HCT116 (cell line): Measurements from ENCODE around the gene CCDC192. TPM values are rescaled to one million over a fixed set of nuclear protein-coding genes. Genes with fewer than 3 reads are reported as not detected.

Experiments used
- ATAC-seq: fragments of 200-7000 bp; cut with Tn5 transposase; 2 replicates; pipeline ENCODE4 v1.9.1; 2020; ENCODE audit warnings: mild to moderate bottlenecking, moderate library complexity
- BruUV-seq: library from RNA; stranded (reverse); fragments of 400-500 nt; replicated peaks from 2 replicates; lab custom pipeline; 2021; lab: Mats Ljungman, UMichigan
- CTCF ChIA-PET: fragments of 300-600 bp; sonication (Branson Sonifier 250); formaldehyde crosslinking; loops from one replicate; lab custom pipeline; 2021; ENCODE audit warnings: antibody characterized with exemption; lab: Charles Lee
- POLR2A ChIA-PET: fragments of 300-600, 350-600 bp; sonication (Branson Sonifier 250); formaldehyde crosslinking; loops from one replicate; lab custom pipeline; 2021; ENCODE audit warnings: antibody characterized with exemption; lab: Charles Lee
- RAD21 ChIA-PET, 2 experiments: fragments of 300-600 bp; sonication (Branson Sonifier 250); formaldehyde crosslinking; loops; one replicate each; lab custom pipeline; 2023; ENCODE audit warnings: low total read pairs in 2 of 2; ENCODE audit not compliant: uncharacterized antibody in 2 of 2, unreplicated experiment in 2 of 2, low non-redundant PET in 1 of 2; lab: Charles Lee
- DNase-seq: peaks from one replicate; pipeline ENCODE4 v3.0.0-alpha.2; 2010; ENCODE audit warnings: low read depth, low spot score
- H2AFZ ChIP-seq: fragments of 200-600 bp; shearing (Covaris generic), sonication (generic); 2 replicates; pipeline ENCODE4 v1.6.1; 2017; ENCODE audit warnings: low read depth, mixed run types, mixed read lengths, antibody characterized with exemption, low read length; ENCODE audit not compliant: poor library complexity, severe bottlenecking
- H3K27ac ChIP-seq: 2 replicates; pipeline ENCODE4 v1.5.1; 2012; ENCODE audit warnings: low read depth, low read length
- H3K27me3 ChIP-seq: fragments of 200-600 bp; sonication (generic); 2 replicates; pipeline ENCODE4 v1.6.1; 2016; ENCODE audit warnings: mixed run types, low read length, mixed read lengths; ENCODE audit not compliant: insufficient read depth
- H3K36me3 ChIP-seq, 2 experiments: fragments of 200-500 bp in 1 of 2; fragments of 200-600 bp in 1 of 2; sonication (Bioruptor generic) in 1 of 2; sonication (generic) in 1 of 2; 2 replicates each; pipeline versions ENCODE4 v1.5.1 to v1.6.1; 2014 to 2016; ENCODE audit warnings: low read length in 2 of 2, inconsistent platforms in 1 of 2, mixed read lengths in 1 of 2, mixed run types in 1 of 2; ENCODE audit not compliant: insufficient read depth in 2 of 2, control insufficient read depth in 1 of 2
- H3K4me1 ChIP-seq, 2 experiments: fragments of 200-600 bp in 1 of 2; sonication (generic) in 1 of 2; 2 replicates each; pipeline versions ENCODE4 v1.5.1 to v1.6.1; 2012 to 2017; ENCODE audit warnings: low read length in 2 of 2, inconsistent platforms in 1 of 2, mild to moderate bottlenecking in 1 of 2, mixed read lengths in 1 of 2, mixed run types in 1 of 2, moderate library complexity in 1 of 2; ENCODE audit not compliant: insufficient read depth in 2 of 2, control insufficient read depth in 1 of 2
- H3K4me2 ChIP-seq: fragments of 200-600 bp; sonication (generic); 2 replicates; pipeline ENCODE4 v1.6.1; 2017; ENCODE audit warnings: mixed run types, low read length, mixed read lengths
- H3K4me3 ChIP-seq, 2 experiments: fragments of 200-600 bp in 1 of 2; sonication (generic) in 1 of 2; replicated peaks in 1 of 2; 2 replicates each; pipeline ENCODE4 v1.5.1; 2011 to 2016; ENCODE audit warnings: low read length in 2 of 2, control low read depth in 1 of 2, low read depth in 1 of 2, mild to moderate bottlenecking in 1 of 2, mixed read lengths in 1 of 2, mixed run types in 1 of 2
- H3K79me2 ChIP-seq: fragments of 200-600 bp; sonication (generic); 2 replicates; pipeline ENCODE4 v1.6.1; 2017; ENCODE audit warnings: mild to moderate bottlenecking, mixed run types, low read length, moderate library complexity, mixed read lengths; ENCODE audit not compliant: insufficient read depth
- H3K9ac ChIP-seq: fragments of 200-600 bp; sonication (generic); 2 replicates; pipeline ENCODE4 v1.6.1; 2016; ENCODE audit warnings: low read length, mixed read lengths
- H3K9me2 ChIP-seq: fragments of 200-600 bp; sonication (generic), shearing (Covaris generic); 2 replicates; pipeline ENCODE4 v1.6.1; 2017; ENCODE audit warnings: mixed run types, mild to moderate bottlenecking, moderate library complexity; ENCODE audit not compliant: insufficient read depth
- H3K9me3 ChIP-seq, 2 experiments: fragments of 200-500 bp in 1 of 2; fragments of 200-600 bp in 1 of 2; sonication (Bioruptor generic) in 1 of 2; sonication (generic) in 1 of 2; 2 replicates each; pipeline ENCODE4 v1.6.1; 2014 to 2017; ENCODE audit warnings: low read length in 2 of 2, mixed read lengths in 2 of 2, inconsistent platforms in 1 of 2, low read depth in 1 of 2, mild to moderate bottlenecking in 1 of 2, mixed run types in 1 of 2, moderate library complexity in 1 of 2; ENCODE audit not compliant: control insufficient read depth in 1 of 2, insufficient read depth in 1 of 2
- H4K20me1 ChIP-seq: fragments of 200-600 bp; sonication (generic), shearing (Covaris generic); 2 replicates; pipeline ENCODE4 v1.6.1; 2017; ENCODE audit warnings: mixed run types, mild to moderate bottlenecking, moderate library complexity; ENCODE audit not compliant: insufficient read depth
- CBX3 ChIP-seq: IDR thresholded peaks from 2 replicates; pipeline ENCODE4 v1.6.1; 2012; ENCODE audit warnings: low read depth
- CEBPB ChIP-seq: IDR thresholded peaks from 2 replicates; pipeline ENCODE4 v1.6.1; 2012; ENCODE audit warnings: low read depth
- EGR1 ChIP-seq: IDR thresholded peaks from 2 replicates; pipeline ENCODE4 v1.6.1; 2012; ENCODE audit warnings: low read depth
- ELF1 ChIP-seq: IDR thresholded peaks from 2 replicates; pipeline ENCODE4 v1.6.1; 2012; ENCODE audit warnings: low read depth, borderline replicate concordance
- EZH2 ChIP-seq: fragments of 200-600 bp; sonication (generic); IDR thresholded peaks from 2 replicates; pipeline ENCODE4 v1.6.1; 2017; ENCODE audit warnings: antibody characterized with exemption, mixed run types
- EZH2phosphoT487 ChIP-seq: fragments of 200-600 bp; IDR thresholded peaks from 2 replicates; pipeline ENCODE4 v1.6.1; 2018; ENCODE audit warnings: antibody characterized with exemption, borderline replicate concordance
- FOSL1 ChIP-seq: IDR thresholded peaks from 2 replicates; pipeline ENCODE4 v1.6.1; 2012; ENCODE audit warnings: low read depth
- JUND ChIP-seq: IDR thresholded peaks from 2 replicates; pipeline ENCODE4 v1.6.1; 2012
- POLR2A ChIP-seq: IDR thresholded peaks from 2 replicates; pipeline ENCODE4 v1.7.0; 2011; ENCODE audit warnings: borderline replicate concordance; ENCODE audit not compliant: insufficient read depth, insufficient read length; ENCODE audit errors: extremely low read depth
- POLR2AphosphoS5 ChIP-seq: IDR thresholded peaks from 2 replicates; pipeline ENCODE4 v1.6.1; 2011; ENCODE audit warnings: mild to moderate bottlenecking, low read depth, low read length, moderate library complexity
- SIN3A ChIP-seq: IDR thresholded peaks from 2 replicates; pipeline ENCODE4 v1.6.1; 2012; ENCODE audit warnings: low read depth
- SP1 ChIP-seq: IDR thresholded peaks from 2 replicates; pipeline ENCODE4 v1.6.1; 2012; ENCODE audit warnings: low read depth
- YY1 ChIP-seq: IDR thresholded peaks from 2 replicates; pipeline ENCODE4 v1.6.1; 2011; ENCODE audit warnings: low read length, low read depth, moderate library complexity, mild to moderate bottlenecking; ENCODE audit not compliant: insufficient replicate concordance; ENCODE audit errors: extremely low read depth
- ZNF274 ChIP-seq: fragments of 200-500 bp; sonication (Bioruptor generic); IDR thresholded peaks from 2 replicates; pipeline ENCODE4 v1.6.1; 2014; ENCODE audit warnings: mild to moderate bottlenecking, low read depth, low read length, inconsistent platforms
- intact Hi-C: fragments of 100-400 bp; cut with micrococcal nuclease; formaldehyde crosslinking; loops from 2 replicates; pipeline ENCODE4 v1.10.0; 2022
- total RNA-seq: library from RNA; stranded (reverse); gene quantifications from one replicate; pipeline ENCODE4 v1.2.1, GENCODE V29; 2021; ENCODE audit not compliant: unreplicated experiment
- TF ChIP-seq, protein P1 (sequence below): IDR thresholded peaks from 2 replicates; pipeline ENCODE4 v1.6.1; 2012
- TF ChIP-seq, protein P2 (sequence below): IDR thresholded peaks from 2 replicates; pipeline ENCODE4 v1.6.1; 2012; ENCODE audit warnings: low read depth
- TF ChIP-seq, protein P3 (sequence below), 3 experiments: fragments of 200-600 bp in 1 of 3; sonication (generic) in 1 of 3; IDR thresholded peaks in 2 of 3; conservative IDR thresholded peaks in 1 of 3; 2 replicates each; pipeline ENCODE4 v1.5.1; 2012 to 2017; ENCODE audit warnings: low read depth in 2 of 3, low read length in 2 of 3, antibody characterized with exemption in 1 of 3, borderline replicate concordance in 1 of 3, control low read depth in 1 of 3, mild to moderate bottlenecking in 1 of 3, mixed read lengths in 1 of 3, mixed run types in 1 of 3, moderate library complexity in 1 of 3; ENCODE audit not compliant: insufficient read depth in 1 of 3
- TF ChIP-seq, protein P4 (sequence below): IDR thresholded peaks from 2 replicates; pipeline ENCODE4 v1.6.1; 2011; ENCODE audit warnings: mild to moderate bottlenecking, low read length, moderate library complexity; ENCODE audit not compliant: insufficient replicate concordance; ENCODE audit errors: extremely low read depth

The CCDC192 gene
- total RNA-seq, 1 experiment from 2014 or later: not detected

DNA sequence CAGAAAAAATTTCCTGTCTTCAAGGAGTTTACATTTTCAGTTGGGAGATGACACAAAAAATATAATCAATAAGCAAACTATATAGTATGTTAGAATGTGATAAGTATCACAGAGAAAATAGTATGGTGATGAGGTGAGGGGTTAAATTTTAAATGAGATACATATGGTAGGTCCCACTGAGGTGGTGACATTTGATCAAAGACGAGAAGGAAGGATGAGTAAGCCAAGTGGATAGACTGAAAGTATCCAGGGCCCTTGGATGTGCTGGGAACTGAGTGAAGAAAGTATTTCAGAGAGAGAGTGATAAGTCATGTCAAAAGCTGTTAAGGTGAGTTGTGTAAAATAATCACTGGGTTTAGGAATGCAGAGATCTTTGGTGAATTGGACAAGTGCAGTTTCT, 3.5 kb downstream of the CCDC192 start:
- H3K9me3 ChIP-seq: no peaks in the 10 kb centered on the region
- H3K4me1 ChIP-seq: peaks cover 4 to 8% of the 10 kb centered on the region in 2 experiments; a peak in 3 of 4 replicates
- RAD21 ChIA-PET: no interaction called here
- no peaks in the 10 kb centered on the region for H3K36me3 ChIP-seq
- intact Hi-C loops: no loop called here
- H3K4me3 ChIP-seq: no peak overlapping the region
- no peaks in the 10 kb centered on the region for H3K9me2 ChIP-seq
- H3K79me2 ChIP-seq: no peaks in the 10 kb centered on the region
- POLR2A ChIA-PET: no interaction called here
- BruUV-seq: no TSS peak
- H3K27me3 ChIP-seq: no peaks in the 10 kb centered on the region
- DNase-seq: no peak
- H2AFZ ChIP-seq: no peak overlapping the region
- no peaks in the 10 kb centered on the region for H4K20me1 ChIP-seq
- CTCF ChIA-PET: no interaction called here
- ATAC-seq: no peak
- TF ChIP-seq, protein P1, sequence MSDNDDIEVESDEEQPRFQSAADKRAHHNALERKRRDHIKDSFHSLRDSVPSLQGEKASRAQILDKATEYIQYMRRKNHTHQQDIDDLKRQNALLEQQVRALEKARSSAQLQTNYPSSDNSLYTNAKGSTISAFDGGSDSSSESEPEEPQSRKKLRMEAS: no peak
- TF ChIP-seq FOSL1: no peak
- TF ChIP-seq ELF1: no peak
- TF ChIP-seq POLR2A: no peak
- no peak for TF ChIP-seq EZH2
- TF ChIP-seq, protein P2, sequence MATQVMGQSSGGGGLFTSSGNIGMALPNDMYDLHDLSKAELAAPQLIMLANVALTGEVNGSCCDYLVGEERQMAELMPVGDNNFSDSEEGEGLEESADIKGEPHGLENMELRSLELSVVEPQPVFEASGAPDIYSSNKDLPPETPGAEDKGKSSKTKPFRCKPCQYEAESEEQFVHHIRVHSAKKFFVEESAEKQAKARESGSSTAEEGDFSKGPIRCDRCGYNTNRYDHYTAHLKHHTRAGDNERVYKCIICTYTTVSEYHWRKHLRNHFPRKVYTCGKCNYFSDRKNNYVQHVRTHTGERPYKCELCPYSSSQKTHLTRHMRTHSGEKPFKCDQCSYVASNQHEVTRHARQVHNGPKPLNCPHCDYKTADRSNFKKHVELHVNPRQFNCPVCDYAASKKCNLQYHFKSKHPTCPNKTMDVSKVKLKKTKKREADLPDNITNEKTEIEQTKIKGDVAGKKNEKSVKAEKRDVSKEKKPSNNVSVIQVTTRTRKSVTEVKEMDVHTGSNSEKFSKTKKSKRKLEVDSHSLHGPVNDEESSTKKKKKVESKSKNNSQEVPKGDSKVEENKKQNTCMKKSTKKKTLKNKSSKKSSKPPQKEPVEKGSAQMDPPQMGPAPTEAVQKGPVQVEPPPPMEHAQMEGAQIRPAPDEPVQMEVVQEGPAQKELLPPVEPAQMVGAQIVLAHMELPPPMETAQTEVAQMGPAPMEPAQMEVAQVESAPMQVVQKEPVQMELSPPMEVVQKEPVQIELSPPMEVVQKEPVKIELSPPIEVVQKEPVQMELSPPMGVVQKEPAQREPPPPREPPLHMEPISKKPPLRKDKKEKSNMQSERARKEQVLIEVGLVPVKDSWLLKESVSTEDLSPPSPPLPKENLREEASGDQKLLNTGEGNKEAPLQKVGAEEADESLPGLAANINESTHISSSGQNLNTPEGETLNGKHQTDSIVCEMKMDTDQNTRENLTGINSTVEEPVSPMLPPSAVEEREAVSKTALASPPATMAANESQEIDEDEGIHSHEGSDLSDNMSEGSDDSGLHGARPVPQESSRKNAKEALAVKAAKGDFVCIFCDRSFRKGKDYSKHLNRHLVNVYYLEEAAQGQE: no peak
- no peak for TF ChIP-seq ZNF274
- TF ChIP-seq JUND: no peak
- no peak for TF ChIP-seq POLR2AphosphoS5
- TF ChIP-seq, protein P3, sequence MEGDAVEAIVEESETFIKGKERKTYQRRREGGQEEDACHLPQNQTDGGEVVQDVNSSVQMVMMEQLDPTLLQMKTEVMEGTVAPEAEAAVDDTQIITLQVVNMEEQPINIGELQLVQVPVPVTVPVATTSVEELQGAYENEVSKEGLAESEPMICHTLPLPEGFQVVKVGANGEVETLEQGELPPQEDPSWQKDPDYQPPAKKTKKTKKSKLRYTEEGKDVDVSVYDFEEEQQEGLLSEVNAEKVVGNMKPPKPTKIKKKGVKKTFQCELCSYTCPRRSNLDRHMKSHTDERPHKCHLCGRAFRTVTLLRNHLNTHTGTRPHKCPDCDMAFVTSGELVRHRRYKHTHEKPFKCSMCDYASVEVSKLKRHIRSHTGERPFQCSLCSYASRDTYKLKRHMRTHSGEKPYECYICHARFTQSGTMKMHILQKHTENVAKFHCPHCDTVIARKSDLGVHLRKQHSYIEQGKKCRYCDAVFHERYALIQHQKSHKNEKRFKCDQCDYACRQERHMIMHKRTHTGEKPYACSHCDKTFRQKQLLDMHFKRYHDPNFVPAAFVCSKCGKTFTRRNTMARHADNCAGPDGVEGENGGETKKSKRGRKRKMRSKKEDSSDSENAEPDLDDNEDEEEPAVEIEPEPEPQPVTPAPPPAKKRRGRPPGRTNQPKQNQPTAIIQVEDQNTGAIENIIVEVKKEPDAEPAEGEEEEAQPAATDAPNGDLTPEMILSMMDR (IDR thresholded peaks at IDR 0.05 in 2 of 3, conservative IDR thresholded peaks at IDR 0.05 in 1 of 3; ENCODE audit: borderline replicate concordance in 1 of 3, insufficient read depth in 1 of 3, low read depth in 2 of 3, low read length in 2 of 3): no peak
- no peak for TF ChIP-seq YY1
- no peak for TF ChIP-seq EGR1
- TF ChIP-seq, protein P4, sequence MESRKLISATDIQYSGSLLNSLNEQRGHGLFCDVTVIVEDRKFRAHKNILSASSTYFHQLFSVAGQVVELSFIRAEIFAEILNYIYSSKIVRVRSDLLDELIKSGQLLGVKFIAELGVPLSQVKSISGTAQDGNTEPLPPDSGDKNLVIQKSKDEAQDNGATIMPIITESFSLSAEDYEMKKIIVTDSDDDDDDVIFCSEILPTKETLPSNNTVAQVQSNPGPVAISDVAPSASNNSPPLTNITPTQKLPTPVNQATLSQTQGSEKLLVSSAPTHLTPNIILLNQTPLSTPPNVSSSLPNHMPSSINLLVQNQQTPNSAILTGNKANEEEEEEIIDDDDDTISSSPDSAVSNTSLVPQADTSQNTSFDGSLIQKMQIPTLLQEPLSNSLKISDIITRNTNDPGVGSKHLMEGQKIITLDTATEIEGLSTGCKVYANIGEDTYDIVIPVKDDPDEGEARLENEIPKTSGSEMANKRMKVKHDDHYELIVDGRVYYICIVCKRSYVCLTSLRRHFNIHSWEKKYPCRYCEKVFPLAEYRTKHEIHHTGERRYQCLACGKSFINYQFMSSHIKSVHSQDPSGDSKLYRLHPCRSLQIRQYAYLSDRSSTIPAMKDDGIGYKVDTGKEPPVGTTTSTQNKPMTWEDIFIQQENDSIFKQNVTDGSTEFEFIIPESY: no peak
- no peak for TF ChIP-seq CBX3
- no peak for TF ChIP-seq CEBPB
- TF ChIP-seq SP1: no peak
- TF ChIP-seq EZH2phosphoT487: no peak
- no peak for TF ChIP-seq SIN3A
- TF ChIP-seq, all 23 proteins: peak for 0
- H3K27ac ChIP-seq: no peak overlapping the region
- H3K9ac ChIP-seq: no peak overlapping the region
- no peak overlapping the region for H3K4me2 ChIP-seq
